ENCODE measurements around the gene RALGPS1.

The RALGPS1 gene

DNA sequence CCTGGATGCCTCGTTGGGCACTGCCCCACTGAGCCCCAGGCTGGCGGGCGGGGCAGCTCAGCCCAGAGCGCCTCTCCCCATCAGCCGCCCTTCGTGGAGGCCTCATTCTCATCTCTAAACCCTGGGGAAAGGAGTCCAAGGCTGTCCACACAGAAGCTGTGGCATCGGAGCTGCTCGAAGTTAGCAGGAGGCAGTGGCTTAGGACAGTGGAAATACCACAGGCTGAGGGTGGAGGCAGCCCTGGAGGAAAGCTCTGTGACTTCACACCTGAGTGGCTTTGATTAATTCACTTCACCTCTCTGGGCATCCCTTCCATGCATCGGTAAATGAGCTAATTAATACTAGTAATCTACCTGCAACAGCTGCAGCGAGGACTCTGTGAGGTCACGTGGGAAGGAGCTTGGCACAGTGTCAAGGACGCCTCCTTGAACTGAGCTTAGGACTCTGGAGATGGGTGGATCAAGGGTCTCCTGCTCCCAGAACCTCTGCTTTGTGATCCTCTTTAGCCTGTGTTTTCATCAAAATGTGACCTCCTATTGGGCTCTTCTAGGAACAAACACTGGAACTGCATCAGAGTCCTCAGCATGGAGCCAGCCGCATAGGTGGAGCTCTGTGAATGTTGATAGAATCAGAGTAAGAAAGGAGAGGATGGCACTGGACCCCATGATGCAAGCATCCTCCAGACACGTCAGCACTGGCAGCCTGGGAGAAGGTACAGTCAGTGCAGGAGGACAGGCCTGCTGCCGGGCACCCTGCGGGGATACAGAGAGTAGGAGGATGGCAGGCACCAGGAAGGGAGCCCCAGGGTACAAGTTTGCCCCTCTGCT lies 208.7 kb downstream of the RALGPS1 start:
- peak in 1 of 2 experiments; percentile 46 for DNase-seq

DNA sequence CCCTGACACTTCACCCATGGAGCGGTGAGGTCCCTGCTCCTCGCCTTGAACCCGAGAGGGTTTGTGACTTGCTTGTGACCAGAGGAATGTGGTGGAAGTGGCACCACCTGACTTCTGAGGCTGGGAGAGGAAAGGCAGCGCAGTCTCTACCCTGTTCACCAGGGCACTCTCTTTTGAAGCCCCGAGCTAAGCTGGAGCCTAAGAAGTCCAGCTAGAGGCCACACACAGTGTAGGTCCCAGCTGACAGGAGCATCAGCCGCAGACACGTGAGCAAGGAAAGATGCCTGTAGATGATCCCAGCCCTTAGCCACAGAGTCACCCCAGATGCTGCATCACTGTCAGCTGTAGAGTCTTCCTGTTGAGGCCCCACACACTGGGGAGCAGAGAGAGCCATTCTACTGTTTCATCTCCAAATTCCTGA lies 209.5 kb downstream of the RALGPS1 start:
- DNase-seq = no peak

DNA sequence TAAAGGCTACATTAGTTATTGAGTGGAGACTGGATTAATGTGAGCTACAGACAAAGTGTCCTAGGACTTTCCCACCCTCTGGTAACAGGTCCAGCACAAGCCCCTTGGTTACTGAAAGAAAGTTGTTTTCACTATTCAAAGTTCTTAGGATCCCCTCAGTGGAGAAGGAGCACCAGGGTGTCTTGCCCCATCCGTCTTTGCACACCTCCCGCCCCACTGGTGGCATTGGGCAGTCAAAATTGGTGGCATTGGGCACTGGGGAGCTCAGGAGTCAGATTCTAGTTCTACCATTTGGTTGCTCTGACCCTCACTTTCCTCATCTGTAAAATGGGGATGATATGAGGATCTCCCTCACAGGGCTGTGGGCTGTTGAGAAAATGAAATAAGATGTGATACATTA lies 210.2 kb downstream of the RALGPS1 start:
- no peak for DNase-seq

DNA sequence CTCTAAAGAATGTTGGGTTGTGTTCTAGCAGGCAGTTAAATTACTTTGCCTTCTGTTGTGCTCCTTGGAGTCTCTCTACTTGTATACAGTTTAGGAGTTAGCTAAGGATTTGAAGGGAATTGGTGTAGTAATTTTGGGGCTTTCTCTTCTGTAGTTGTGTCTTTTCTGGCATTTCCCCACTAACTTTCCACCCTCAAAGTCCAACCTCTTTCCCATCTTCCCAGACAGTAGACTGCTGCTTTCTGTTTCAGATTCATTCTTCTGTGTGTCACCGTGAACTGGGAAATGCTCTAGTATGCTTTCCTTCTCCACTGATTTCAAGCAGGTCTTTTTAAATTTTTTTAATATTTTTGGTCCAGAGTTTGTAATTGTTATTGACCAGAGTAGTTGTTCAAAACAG lies 212.4 kb downstream of the RALGPS1 start:
- DNase-seq = no peak

DNA sequence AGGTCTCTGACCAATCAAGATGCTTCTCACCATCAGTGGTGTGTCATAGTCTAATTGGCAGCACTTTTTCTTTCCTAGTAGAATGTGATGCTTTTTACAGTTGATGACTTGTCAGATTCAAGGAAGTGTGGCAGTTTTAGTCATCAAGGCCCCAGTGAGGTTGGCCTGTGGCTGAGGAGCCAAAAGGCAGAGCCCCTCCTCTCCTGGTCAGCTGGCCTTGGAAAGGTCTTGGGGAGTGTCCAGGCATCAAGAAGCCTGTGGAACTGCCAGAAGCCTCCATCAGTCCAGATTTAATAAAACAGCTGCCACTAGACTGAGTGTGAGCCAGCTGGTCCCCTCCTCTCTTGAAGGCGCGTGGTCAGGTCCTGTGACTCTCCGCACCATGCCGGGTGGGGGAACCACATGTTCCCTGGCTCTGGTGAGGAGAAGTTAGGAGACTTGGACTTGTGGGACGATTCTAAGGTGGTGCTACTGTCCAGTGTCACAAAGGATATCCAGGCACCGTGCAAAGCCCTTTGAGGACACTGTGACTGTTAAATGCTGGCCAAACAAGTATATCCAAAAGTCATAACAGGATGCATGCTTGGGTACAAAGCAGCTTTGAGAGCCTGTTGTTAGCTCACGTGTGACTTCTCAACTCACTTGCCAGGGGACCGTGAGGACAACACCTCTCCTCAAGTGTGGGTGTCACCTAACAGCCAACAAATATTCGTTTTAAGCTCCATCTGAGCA lies 213.9 kb downstream of the RALGPS1 start:
- no peak for DNase-seq

DNA sequence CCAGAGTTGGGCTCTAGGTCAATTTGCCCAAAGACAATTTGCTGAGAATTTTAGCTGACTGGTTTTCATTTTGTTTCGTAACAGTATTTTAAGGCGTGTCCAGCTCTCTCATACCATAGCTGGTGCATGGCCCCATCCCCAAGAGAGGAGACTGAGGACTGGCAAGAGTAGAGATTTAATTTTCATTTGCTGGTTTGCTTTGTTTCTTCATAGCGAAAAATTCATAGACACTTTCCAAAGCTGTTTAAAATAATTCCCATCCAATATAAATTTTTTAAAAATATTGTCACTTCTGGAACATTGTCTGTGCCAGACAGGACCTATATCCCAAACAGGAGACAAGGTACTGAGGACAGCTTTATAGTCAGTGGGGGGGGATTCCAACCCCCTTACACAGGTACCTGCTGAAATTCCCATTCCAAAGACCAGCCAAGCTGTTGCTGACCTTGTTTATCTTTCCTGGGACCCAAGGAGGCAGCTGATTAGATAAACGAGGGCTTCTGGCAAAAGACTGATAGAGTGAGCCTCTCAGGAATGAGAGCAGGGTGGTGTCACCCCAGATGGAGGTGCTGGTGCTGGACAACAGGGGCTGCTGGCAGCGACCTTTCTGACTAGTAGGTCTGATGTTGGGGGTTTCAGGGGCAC lies 214.6 kb downstream of the RALGPS1 start:
- DNase-seq = no peak

DNA sequence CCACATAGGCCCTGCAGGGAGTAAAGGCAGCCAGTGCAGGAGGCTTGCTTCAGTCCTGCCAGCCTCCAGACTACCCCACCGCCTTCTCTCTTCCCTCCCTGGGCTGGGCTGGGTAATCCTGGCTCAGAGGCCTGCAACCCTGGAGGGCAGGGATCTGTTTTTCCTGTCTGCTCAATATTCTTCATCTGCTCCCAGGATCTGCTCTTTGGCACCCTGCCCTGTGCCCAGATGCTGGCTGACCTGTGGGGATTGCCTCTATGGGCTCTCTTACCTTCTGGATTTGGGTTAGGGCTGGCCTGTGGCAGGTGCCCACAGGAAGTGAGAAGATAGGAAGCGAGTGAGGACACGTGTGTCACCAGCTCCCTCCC lies 215.1 kb downstream of the RALGPS1 start:
- DNase-seq = no peak

DNA sequence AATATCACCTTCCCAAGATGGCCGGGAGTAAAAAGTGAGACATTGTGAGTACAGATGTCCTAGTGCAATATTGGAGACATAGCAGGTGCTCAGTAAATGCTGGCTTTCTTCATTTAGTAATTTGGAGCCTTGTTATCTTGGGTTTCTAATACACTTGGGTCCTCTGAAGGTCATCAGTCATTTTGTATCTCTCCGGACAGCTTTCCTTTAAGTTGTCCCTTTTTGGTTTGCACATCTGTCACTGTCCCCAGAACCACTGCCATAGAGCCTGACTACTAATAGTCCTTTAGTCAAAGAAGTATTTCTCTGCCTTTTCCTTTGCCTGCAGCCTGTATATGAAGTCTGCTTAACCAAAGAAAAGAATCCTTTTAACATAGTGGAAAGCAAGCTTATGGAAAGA lies 215.7 kb downstream of the RALGPS1 start:
- no peak for DNase-seq

DNA sequence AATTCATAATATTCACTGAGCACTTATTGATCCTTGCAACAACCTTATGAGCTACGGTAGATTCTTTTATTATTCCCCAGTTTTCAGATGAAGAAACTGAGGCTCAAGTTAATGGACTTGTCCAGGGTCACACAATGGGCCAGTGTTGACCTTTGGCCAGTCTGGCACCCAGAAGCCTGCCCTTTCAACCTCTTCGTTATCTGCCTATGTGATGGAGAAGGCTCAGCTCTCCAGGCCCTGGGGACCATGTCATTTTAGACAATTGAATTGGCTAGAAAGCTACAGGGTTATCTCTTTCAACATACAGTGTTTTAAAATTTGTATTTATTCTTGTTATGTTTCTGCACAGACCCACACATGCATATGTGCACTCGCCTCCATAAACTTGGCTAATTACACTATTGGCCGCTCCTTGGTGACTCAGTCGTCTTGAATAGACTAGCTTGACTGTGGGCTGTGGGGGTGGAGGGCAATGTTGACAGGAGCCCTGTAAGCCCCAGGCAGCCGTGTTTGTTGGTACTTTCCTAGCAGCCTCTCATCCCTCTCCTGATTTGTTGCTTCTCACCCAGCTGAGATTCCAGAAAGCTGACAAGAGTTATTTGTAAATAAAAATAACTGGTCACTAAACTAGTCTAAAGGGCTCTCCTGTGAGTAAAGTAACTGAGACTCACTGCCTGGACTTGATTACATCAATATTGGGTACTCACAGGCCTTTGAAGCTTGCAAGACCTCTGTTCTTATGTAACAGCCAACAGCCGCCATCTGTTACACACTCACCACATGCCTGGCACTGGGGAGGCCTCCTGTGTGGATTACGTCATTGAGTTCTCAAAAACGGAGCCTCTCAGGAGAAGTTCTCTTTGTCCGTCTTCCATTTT lies 216.3 kb downstream of the RALGPS1 start:
- DNase-seq = no peak

DNA sequence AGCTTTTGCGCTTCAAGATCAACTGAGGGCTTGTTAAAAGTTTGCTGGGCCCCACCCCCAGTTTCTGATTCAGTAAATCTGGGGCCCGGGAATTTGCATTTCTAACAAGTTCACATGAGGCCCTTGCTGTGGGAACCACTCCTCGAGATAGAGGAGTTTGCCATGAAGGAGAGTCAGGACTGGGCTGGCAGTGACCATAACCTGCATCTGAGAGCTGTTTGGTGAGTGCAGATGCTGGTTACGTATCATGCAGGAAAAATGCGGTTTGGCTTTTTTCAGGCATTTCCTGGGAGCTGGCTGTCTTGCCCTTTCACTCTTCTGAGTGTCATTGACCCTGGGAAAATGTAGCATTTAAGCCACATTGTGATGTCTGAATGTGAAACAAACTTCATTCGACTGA lies 217.3 kb downstream of the RALGPS1 start:
- DNase-seq = no peak

DNA sequence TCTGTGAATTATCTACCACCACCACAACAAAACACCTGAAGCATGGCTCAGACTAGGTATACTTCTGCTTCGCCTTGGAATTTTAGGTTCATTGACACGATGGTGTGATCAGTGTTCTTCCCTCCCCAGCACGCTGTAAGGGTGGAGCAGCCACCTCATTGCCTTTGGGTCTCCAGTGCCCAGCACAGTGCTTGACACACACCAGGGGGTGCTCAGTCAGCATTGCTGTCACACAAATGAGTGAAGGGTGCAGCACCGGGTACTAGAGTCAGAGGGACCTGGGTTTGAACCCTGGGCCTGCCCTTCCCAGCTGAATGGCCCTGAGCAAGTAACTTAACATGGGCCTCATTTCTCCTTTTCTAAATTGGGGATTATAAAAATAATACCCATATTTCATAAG lies 217.8 kb downstream of the RALGPS1 start:
- DNase-seq = no peak

DNA sequence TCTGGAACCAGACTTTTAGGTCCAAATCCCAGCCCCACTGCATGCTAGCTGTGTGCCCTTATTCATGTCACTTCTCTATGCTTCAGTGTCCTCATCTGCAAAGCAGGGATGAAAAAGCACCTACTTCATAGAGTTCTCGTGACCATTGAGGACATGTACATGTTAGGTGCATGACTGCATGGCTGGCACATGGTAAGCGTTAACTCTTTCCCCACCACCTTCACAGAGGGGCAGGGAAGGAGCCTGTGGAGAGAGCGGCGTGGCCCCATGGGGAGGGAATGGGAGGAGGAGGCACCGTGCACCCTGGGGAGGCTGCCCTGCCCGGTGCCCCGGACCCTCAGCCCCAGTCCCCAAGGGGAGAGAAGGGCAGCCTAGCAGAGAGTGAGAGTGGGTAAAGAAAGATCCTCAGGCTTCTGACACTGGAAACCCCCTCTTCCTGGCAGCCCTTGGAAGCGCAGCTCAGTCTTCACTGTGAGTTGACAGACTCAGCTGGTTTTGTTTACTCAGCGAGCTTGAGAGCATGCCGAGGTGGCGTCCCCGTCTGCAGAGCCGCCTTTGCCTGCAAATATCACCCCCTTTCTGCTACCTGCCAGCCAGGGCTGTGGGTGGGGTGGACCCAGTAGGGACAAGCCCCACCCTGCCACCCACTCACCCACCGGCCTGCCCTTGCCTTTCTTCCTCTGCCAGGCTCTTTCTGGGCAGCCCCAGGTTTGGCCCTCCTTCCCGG lies 218.5 kb downstream of the RALGPS1 start:
- DNase-seq = no peak

DNA sequence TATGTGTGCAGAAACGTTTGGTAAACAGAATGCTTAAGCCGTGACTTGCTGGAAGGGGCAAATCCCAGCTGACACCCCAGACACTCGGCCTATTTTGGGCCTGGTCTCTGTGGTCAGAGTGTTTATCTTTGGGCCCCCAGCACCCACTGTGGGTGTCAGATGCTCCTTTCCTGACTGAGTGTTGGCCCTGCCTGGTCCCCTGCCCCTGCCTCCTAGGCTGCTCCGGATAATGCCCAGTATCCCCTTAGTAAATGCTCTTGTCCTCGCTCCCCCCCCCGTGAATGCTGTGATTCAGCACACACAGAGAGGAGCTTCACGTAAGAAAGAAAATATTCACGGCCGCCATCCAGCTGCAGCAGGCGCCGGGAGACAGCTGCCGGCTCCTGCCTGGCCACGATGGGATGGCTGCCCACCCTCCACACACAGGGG lies 219.2 kb downstream of the RALGPS1 start:
- DNase-seq = no peak

DNA sequence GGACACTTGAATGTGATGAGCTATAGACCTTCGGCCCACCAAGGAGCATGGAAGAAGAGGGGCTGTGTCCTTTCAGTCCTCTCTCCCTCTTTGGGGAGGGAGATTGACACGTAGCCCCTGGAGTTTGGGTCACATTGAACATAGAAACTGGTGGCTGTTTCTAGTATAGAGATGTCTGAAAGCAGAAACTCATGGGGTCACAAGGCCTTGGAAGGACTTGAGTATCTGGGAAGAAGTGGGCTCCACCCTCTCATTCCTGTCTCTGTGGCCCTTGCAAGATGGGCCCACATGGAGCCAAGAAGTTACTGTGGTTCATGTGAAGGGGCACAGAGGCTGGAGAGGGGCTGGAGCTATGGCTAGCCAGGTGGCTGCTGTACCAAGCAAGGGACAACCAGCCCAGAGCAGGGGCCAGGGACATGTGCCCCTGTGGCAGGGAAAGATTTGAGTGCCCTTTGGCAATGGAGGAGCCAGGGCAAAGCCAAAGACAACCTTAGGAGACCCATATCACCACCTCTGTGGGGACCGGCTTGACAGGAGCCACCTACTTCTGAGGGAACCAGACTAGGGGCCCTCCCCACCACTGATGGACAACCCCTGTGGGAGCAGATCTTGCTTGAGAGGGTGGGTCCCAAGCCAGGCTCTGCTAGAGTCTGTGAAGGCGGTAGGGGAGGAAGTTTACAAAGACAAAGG lies 220.6 kb downstream of the RALGPS1 start:
- no peak for DNase-seq

DNA sequence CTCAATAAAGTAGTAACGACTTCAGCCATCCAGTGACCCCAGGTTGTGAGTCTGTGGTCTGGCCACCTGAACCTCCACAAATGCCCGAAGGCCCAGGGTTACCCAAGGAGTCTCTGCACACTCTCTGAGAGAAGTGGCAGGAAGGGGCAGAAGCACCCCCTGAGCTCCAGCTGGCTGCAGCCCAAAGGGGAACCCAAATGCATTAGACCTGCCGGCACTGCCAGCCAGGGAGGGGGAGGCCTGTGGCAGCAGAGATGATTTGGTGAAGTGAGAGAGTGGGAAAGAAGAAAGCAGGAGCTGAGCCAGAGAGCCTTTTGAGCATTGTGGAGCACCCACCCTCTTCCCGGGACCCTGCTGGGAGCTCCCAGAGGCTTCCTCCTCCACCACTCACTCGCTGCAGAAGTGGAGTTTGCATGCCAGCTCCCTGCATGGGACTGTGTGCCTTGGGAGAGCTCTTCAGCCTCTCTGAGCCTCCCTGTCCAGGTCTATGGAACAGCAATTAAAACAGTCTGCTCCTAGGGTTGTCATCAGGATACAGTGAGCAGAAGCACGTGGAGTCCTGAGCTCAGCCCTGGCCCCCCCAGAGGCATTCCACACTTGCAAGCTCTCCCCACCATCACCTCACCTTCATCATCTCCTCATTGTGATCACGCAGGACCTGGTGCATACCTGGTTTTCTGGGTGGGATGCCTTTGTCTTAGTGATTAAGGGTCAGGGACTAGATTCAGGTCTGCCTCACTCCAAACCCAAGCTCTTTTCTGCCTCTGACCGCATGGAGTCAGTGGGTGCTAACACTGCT lies 221.7 kb downstream of the RALGPS1 start:
- DNase-seq = no peak

DNA sequence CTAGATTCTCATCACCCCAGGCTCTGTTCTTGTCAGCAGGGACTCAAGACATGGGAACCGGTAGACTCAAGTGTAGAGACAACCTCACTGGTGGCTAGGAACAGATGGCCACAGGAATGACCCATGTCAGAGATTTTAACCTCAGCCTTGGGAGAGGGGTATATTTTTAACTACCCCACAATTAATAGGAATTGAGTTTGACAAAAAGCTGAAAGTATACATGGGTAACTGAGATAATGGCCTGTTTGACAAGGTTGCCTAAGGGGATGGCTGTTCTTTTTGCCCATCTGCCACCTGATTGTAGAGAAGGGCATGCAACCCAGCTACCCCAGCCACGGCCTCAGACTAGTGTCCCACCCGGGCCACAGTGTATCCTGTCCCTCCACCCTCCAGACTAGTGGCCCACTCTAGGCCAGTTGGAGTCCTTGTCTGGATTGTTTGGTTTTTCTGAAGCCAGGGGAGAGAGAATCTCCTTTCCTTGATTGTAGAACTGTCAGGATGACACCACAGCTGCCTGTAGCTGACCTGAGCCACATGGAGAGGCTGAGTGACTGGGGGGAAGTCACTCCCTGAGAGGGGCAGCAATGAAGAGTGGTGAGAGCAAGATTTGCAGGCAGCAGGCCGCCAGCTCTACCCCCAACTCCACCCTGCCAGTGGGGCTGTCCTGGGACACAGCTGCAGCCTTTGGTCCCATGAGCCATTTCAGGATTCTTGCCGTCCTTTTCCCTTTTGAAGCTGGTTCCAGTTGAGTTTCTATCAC lies 222.5 kb downstream of the RALGPS1 start:
- no peak for DNase-seq

DNA sequence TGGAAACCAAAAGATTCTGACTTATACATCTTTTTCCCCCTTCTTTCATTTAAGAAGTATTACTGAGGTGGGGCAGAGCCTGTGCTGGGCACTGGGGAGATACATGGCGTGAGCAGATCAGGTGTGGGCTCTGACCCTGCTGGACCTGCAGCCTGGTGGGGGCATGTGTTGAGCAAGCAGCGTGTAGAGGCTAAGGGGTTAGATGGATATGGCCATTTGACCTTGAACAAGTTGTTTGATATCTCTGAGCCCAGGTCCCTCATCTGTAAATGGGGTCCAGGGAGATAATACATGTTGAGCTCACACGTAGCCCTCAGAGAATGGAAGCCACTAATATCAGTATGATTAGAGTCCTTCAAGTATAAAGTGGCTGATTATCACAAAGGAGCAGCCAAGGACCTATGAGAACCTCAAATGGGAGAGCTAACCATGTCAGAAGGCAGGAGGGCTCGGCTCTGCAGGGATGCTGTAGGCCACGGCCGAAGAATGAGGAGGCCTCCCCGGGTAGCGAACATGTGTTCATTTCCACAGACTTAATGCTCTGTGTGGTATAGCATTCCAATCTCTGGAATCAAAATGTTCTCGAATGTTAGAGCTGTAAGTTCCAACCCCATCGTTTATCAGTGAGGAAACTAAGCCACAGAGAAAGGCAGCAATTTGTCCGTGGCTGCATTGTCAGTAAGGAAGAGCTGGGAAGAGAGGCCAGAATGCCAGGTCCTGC lies 223.2 kb downstream of the RALGPS1 start:
- no peak for DNase-seq

DNA sequence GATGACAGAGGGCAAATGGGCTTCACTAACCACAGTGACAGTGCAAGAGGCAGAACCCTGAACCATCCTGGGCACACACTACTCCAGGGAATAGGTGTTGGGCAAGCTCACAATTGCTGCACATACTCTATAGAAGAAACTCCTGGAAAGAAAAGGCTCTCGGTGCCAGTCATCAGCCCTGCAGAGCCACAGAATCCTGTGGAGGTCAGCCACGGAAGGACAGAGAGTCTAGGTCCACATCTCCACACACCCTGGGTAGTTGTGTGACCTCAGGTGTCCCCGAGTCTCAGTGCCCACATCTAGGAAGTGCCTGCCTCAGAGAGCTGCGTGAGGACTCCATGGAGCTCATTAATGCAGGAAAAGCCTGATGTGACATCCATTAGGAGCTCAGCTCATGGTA lies 223.9 kb downstream of the RALGPS1 start:
- DNase-seq = no peak

DNA sequence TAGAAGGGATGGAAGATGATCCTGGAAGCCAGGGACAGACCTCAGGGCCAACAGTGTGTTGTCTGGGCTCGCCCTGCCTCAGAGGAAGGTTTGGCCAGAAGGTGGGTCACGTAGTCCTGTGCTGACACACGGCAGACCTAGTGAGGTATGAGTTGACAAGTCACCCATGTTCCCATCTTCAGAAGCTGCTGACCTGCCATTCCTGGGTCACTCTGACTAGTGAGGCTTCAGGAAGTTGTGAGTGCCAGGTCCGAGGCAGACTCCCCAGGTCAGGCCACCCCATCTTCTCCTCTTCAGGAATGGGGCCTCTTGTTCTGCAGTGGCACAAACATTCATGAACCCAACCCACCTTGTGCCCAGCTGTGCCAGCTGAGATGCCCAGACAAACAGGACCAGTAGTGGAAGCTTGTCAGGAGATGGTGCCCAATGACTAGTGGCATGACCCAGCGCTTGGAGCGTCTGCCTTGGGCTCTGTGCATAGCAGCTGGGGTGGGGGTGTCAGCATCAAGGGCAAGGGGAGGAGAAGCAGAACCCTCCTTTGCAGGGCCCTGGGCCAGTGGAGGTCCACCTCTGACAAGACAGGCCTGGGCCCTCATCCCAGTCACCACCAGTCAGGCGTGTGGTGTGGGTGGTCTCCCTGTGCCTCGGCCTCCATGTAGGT lies 224.6 kb downstream of the RALGPS1 start:
- no peak for DNase-seq
